HepG2 (cell line): ENCODE results near the gene DLG3. TPM values are rescaled to one million over a fixed set of nuclear protein-coding genes. Genes with fewer than 3 reads are reported as not detected.

ENCODE experiments used
- ATAC-seq: fragments of 200-7000 bp; cut with Tn5 transposase; 3 replicates; pipeline ENCODE4 v1.9.1; 2020; ENCODE audit warnings: mild to moderate bottlenecking, moderate library complexity
- BruUV-seq: library from RNA; stranded (reverse); fragments of 400-500 nt; replicated peaks from 2 replicates; lab custom pipeline; 2021; lab: Mats Ljungman, UMichigan
- CTCF ChIA-PET: fragments of 300-600 bp; formaldehyde crosslinking; extraction: SDS; loops from one replicate; lab custom pipeline; 2021; ENCODE audit warnings: low total read pairs, inconsistent platforms, low intra/inter-chr PET ratio; lab: Yijun Ruan, JAX
- POLR2A ChIA-PET: fragments of 350-600 bp; sonication (Branson Sonifier 250); formaldehyde crosslinking; loops from one replicate; lab custom pipeline; 2020; ENCODE audit warnings: antibody characterized with exemption, inconsistent platforms; lab: Yijun Ruan, JAX
- DNase-seq: peaks from one replicate; pipeline ENCODE4 v3.0.0-alpha.2; 2015; ENCODE audit warnings: low spot score
- FAIRE-seq: peaks from 3 replicates; lab custom pipeline; 2011; peaks lifted over from hg19 to GRCh38; lab: Jason Lieb, UNC
- H2AFZ ChIP-seq: one replicate; pipeline ENCODE4 v1.6.1; 2011; ENCODE audit warnings: low read length, inconsistent platforms
- H3K27ac ChIP-seq: fragments of 300-600 bp; 3 replicates; pipeline ENCODE4 v1.8.0; 2011; ENCODE audit warnings: mixed run types, mild to moderate bottlenecking, mixed read lengths, low read length, inconsistent platforms; ENCODE audit not compliant: insufficient read depth; ENCODE audit errors: extremely low read length
- H3K27me3 ChIP-seq, 2 experiments: fragments of 200-600 bp in 1 of 2; 2 replicates in 1 of 2; 3 replicates in 1 of 2; pipeline versions ENCODE4 v1.6.0 to v1.8.0; 2011; ENCODE audit warnings: low read length in 2 of 2, mild to moderate bottlenecking in 2 of 2, moderate library complexity in 2 of 2, inconsistent platforms in 1 of 2; ENCODE audit not compliant: insufficient read depth in 2 of 2, control insufficient read depth in 1 of 2
- H3K36me3 ChIP-seq, 2 experiments: fragments of 200-600 bp in 1 of 2; replicated peaks in 1 of 2; 2 replicates in 1 of 2; 3 replicates in 1 of 2; pipeline versions ENCODE4 v1.5.1 to v1.8.0; 2011; ENCODE audit warnings: low read length in 2 of 2, inconsistent platforms in 1 of 2; ENCODE audit not compliant: insufficient read depth in 2 of 2, control insufficient read depth in 1 of 2
- H3K4me1 ChIP-seq: 2 replicates; pipeline ENCODE4 v1.5.1; 2012; ENCODE audit warnings: low read length, inconsistent platforms; ENCODE audit not compliant: insufficient read depth
- H3K4me2 ChIP-seq: 2 replicates; pipeline ENCODE4 v1.6.0; 2011; ENCODE audit warnings: low read depth, low read length, inconsistent platforms
- H3K4me3 ChIP-seq, 3 experiments: fragments of 200-600 bp in 1 of 3; sonication (generic), shearing (Covaris generic) in 1 of 3; replicated peaks in 1 of 3; 2 replicates each; pipeline ENCODE4 v1.5.1; 2011 to 2016; ENCODE audit warnings: low read length in 3 of 3, inconsistent platforms in 2 of 3, low read depth in 2 of 3, mild to moderate bottlenecking in 2 of 3, control low read depth in 1 of 3, mixed read lengths in 1 of 3; ENCODE audit not compliant: insufficient read depth in 1 of 3
- H3K79me2 ChIP-seq: one replicate; pipeline ENCODE4 v1.6.1; 2011; ENCODE audit warnings: low read length, inconsistent platforms; ENCODE audit not compliant: insufficient read depth
- H3K9ac ChIP-seq: 2 replicates; pipeline ENCODE4 v1.6.0; 2011; ENCODE audit warnings: mild to moderate bottlenecking, low read depth, low read length, inconsistent platforms; ENCODE audit not compliant: insufficient read depth
- H3K9me3 ChIP-seq: 2 replicates; pipeline ENCODE4 v1.5.1; 2012; ENCODE audit warnings: mild to moderate bottlenecking, low read length
- H4K20me1 ChIP-seq: 2 replicates; pipeline ENCODE4 v1.6.0; 2011; ENCODE audit warnings: inconsistent platforms, mild to moderate bottlenecking, low read length, moderate library complexity; ENCODE audit not compliant: insufficient read depth
- ATF7 ChIP-seq, 2 experiments: fragments of 450-650 bp in 1 of 2; sonication (generic) in 1 of 2; formaldehyde crosslinking in 1 of 2; IDR thresholded peaks; 2 replicates each; pipeline versions ENCODE4 v1.4.0 to v1.6.1; 2016 to 2020; ENCODE audit warnings: antibody characterized with exemption in 1 of 2, mild to moderate bottlenecking in 1 of 2, missing genetic modification reagents in 1 of 2
- ZNF644 ChIP-seq: IDR thresholded peaks from 2 replicates; pipeline ENCODE4 v1.6.1; 2016; ENCODE audit warnings: low read depth
- WGBS: methylation state at CpG from one replicate; pipeline ENCODE4 v1.1.6; 2017; ENCODE audit warnings: low lambda C conversion rate; 5-methylcytosine and 5-hydroxymethylcytosine counted together
- in situ Hi-C: cut with HindIII; loops from 2 replicates; pipeline ENCODE4 v1.10.0; 2017; ENCODE audit warnings: low pct_unique_long_range_greater_than_20kb; ENCODE audit not compliant: extremely low pct_ligation_motif_present
- intact Hi-C: fragments of 100-400 bp; cut with micrococcal nuclease; formaldehyde crosslinking; loops from one replicate; pipeline ENCODE4 v1.10.0; 2022; ENCODE audit not compliant: unreplicated experiment
- polyA plus RNA-seq, 8 experiments: library from polyadenylated mRNA; depleted of rRNA in 3 of 8; stranded (reverse) in 7 of 8; unstranded in 1 of 8; fragments of >200 nt; fragmentation: Illumina TruSeq in 4 of 8; extraction: Trizol in 4 of 8; gene quantifications; 2 replicates each; pipeline versions ENCODE4 v1.2.1 to v1.2.3, GENCODE V29; 2011 to 2016; ENCODE audit warnings: low read depth in 4 of 8, missing spikeins in 1 of 8, mixed read lengths in 1 of 8; ENCODE audit not compliant: insufficient read depth in 1 of 8
- total RNA-seq, 5 experiments: library from RNA; depleted of rRNA; stranded (reverse); fragments of >200 nt; fragmentation: Illumina TruSeq; extraction: Trizol; gene quantifications; 2 replicates each; pipeline ENCODE4 v1.2.3, GENCODE V29; 2016; ENCODE audit warnings: low read depth in 1 of 5
- TF ChIP-seq, protein P1 (sequence below): sonication (generic); formaldehyde crosslinking; IDR thresholded peaks from 2 replicates; pipeline ENCODE4 v1.5.0; 2020; ENCODE audit warnings: mild to moderate bottlenecking, missing genetic modification reagents, borderline replicate concordance
- TF ChIP-seq, protein P2 (sequence below), 2 experiments: sonication (generic) in 1 of 2; formaldehyde crosslinking in 1 of 2; IDR thresholded peaks; 2 replicates each; pipeline versions ENCODE4 v1.5.1 to v1.6.1; 2011 to 2020; ENCODE audit warnings: borderline replicate concordance in 1 of 2, low read depth in 1 of 2, low read length in 1 of 2, mild to moderate bottlenecking in 1 of 2, missing genetic modification reagents in 1 of 2, moderate library complexity in 1 of 2

DLG3 gene
- total and polyA plus RNA-seq, 2 of the 13 experiments (the other 11 are each of a cell fraction or from before 2014, with no cell fraction given): 9.9 to 19.4 TPM

DNA sequence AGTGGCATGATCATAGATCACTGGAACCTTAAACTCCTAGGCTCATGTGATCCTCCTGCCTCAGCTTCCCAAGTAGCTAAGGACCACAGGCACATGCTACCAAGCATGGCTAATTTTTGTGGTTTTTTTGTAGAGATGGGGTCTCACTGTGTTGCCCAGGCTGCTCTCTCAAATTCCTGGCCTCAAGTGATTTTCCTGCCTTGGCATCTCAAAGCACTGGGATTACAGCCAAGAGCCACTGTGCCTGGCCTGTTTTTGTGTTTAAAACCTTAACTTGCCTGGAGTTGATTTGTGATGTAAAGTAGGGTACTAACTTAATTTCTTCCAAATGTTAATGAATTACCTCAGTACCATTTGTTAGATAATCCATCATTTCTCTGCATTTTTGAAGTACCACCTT is 22.3 kb downstream of the DLG3 start (continued):
- TF ChIP-seq, protein P1, sequence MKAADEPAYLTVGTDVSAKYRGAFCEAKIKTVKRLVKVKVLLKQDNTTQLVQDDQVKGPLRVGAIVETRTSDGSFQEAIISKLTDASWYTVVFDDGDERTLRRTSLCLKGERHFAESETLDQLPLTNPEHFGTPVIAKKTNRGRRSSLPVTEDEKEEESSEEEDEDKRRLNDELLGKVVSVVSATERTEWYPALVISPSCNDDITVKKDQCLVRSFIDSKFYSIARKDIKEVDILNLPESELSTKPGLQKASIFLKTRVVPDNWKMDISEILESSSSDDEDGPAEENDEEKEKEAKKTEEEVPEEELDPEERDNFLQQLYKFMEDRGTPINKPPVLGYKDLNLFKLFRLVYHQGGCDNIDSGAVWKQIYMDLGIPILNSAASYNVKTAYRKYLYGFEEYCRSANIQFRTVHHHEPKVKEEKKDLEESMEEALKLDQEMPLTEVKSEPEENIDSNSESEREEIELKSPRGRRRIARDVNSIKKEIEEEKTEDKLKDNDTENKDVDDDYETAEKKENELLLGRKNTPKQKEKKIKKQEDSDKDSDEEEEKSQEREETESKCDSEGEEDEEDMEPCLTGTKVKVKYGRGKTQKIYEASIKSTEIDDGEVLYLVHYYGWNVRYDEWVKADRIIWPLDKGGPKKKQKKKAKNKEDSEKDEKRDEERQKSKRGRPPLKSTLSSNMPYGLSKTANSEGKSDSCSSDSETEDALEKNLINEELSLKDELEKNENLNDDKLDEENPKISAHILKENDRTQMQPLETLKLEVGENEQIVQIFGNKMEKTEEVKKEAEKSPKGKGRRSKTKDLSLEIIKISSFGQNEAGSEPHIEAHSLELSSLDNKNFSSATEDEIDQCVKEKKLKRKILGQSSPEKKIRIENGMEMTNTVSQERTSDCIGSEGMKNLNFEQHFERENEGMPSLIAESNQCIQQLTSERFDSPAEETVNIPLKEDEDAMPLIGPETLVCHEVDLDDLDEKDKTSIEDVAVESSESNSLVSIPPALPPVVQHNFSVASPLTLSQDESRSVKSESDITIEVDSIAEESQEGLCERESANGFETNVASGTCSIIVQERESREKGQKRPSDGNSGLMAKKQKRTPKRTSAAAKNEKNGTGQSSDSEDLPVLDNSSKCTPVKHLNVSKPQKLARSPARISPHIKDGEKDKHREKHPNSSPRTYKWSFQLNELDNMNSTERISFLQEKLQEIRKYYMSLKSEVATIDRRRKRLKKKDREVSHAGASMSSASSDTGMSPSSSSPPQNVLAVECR (CRISPR knock-in tag): no peak
- no peak for TF ChIP-seq ZNF644 (CRISPR knock-in tag)
- TF ChIP-seq, all 625 proteins: peak for 0

DNA sequence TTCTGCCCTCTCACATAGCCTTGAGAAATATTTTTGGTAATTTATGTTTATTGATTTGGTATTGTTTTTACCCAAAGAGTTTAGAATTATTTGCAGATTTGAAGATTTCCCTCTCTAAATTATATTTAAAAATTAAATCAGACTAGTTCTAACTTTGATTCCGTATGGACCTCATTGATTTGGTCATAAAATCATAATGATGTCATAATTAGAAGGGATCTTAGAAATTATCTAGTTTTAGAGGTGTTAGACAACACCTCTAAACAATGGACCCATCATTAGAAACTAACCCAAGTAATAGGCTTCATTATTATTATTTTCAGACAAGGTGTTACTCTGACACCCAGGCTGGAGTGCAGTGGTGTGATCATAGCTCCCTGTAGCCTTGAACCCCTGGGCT is 24.1 kb downstream of the DLG3 start:
- no peak for FAIRE-seq
- no peak overlapping the region for H3K4me3 ChIP-seq
- ATAC-seq: no peak
- POLR2A ChIA-PET: no interaction called here
- CTCF ChIA-PET: no interaction called here
- H3K36me3 ChIP-seq: no peaks in the 10 kb centered on the region
- intact Hi-C loops: no loop called here
- TF ChIP-seq ATF7 (IDR thresholded peaks at IDR 0.05): peak; percentile 73
- TF ChIP-seq ATF7 (CRISPR knock-in tag; IDR thresholded peaks at IDR 0.05): no peak
- TF ChIP-seq, protein P2, sequence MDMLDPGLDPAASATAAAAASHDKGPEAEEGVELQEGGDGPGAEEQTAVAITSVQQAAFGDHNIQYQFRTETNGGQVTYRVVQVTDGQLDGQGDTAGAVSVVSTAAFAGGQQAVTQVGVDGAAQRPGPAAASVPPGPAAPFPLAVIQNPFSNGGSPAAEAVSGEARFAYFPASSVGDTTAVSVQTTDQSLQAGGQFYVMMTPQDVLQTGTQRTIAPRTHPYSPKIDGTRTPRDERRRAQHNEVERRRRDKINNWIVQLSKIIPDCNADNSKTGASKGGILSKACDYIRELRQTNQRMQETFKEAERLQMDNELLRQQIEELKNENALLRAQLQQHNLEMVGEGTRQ (IDR thresholded peaks at IDR 0.05; ENCODE audit: low read depth, low read length): no peak
- TF ChIP-seq, protein P2 (CRISPR knock-in tag; IDR thresholded peaks at IDR 0.05; ENCODE audit: borderline replicate concordance): no peak
- no peak overlapping the region for H3K9ac ChIP-seq
- no peaks in the 10 kb centered on the region for H3K27me3 ChIP-seq
- in situ Hi-C loops: no loop called here
- H2AFZ ChIP-seq: no peak overlapping the region
- no peaks in the 10 kb centered on the region for H4K20me1 ChIP-seq
- no peak overlapping the region for H3K27ac ChIP-seq
- BruUV-seq: no TSS peak
- H3K9me3 ChIP-seq: no peaks in the 10 kb centered on the region
- no peak for DNase-seq
- no peak overlapping the region for H3K4me2 ChIP-seq
- no peaks in the 10 kb centered on the region for H3K4me1 ChIP-seq
- H3K79me2 ChIP-seq: no peaks in the 10 kb centered on the region
- WGBS: 100% methylated on average over 1 of the region's 1 CpG
